Transverse colon (tissue), 4 donors: ENCODE data around the gene COG2. TPM values are rescaled to one million over a fixed set of nuclear protein-coding genes. Genes with fewer than 3 reads are reported as not detected.

ENCODE experiments used
- DNase-seq: peaks from one replicate; pipeline ENCODE4 v3.0.0-alpha.2; 2019
- H3K27ac ChIP-seq, 4 donors: fragments of 200-600 bp; sonication (generic); 2 replicates each; pipeline ENCODE4 v1.5.1; 2016 to 2018; ENCODE audit warnings: inconsistent platforms in 4 of 4
- H3K27me3 ChIP-seq: fragments of 200-600 bp; sonication (generic); 2 replicates; pipeline ENCODE4 v1.5.1; 2017; ENCODE audit warnings: inconsistent platforms
- H3K36me3 ChIP-seq, 4 donors: fragments of 200-600 bp; sonication (generic); 2 replicates each; pipeline ENCODE4 v1.5.1; 2017 to 2019; ENCODE audit warnings: inconsistent platforms in 4 of 4
- H3K4me1 ChIP-seq, 4 donors: fragments of 200-600 bp; sonication (generic); 2 replicates each; pipeline ENCODE4 v1.5.1; 2017 to 2020; ENCODE audit warnings: inconsistent platforms in 4 of 4
- H3K4me3 ChIP-seq, 4 donors: fragments of 200-600 bp; sonication (generic); 1 replicate in 1 of 4; 2 replicates in 3 of 4; pipeline versions ENCODE4 v1.5.1 to v1.6.1; 2017 to 2019; ENCODE audit warnings: inconsistent platforms in 4 of 4
- H3K9me3 ChIP-seq, 2 donors: fragments of 200-600 bp; sonication (generic); 2 replicates each; pipeline ENCODE4 v1.5.1; 2017 to 2019; ENCODE audit warnings: inconsistent platforms in 2 of 2
- CTCF ChIP-seq, 5 experiments: fragments of 200-600 bp in 3 of 5; fragments of 450-650 bp in 2 of 5; sonication (generic) in 3 of 5; IDR thresholded peaks; 1 replicate in 2 of 5; 2 replicates in 3 of 5; pipeline ENCODE4 v1.5.1; 2016 to 2017; ENCODE audit warnings: antibody characterized with exemption in 5 of 5, inconsistent platforms in 3 of 5, mild to moderate bottlenecking in 2 of 5, moderate library complexity in 1 of 5
- EP300 ChIP-seq: sonication (generic); formaldehyde crosslinking; IDR thresholded peaks from one replicate; pipeline ENCODE4 v1.6.1; 2017; ENCODE audit warnings: antibody characterized with exemption, low read depth
- POLR2A ChIP-seq: fragments of 450-650 bp; IDR thresholded peaks from one replicate; pipeline ENCODE4 v1.6.1; 2016; ENCODE audit warnings: antibody characterized with exemption, mild to moderate bottlenecking, moderate library complexity
- POLR2AphosphoS5 ChIP-seq, 3 donors: sonication (generic); formaldehyde crosslinking; IDR thresholded peaks; one replicate each; pipeline ENCODE4 v1.6.1; 2016; ENCODE audit warnings: antibody characterized with exemption in 3 of 3
- WGBS, 2 donors: methylation state at CpG; one replicate each; pipeline ENCODE4 v1.1.5; 2018; ENCODE audit warnings: low coverage in 1 of 2; 5-methylcytosine and 5-hydroxymethylcytosine counted together
- in situ Hi-C, 4 donors: fragments of 200-750 bp; cut with MboI; loops; one replicate each; pipeline versions ENCODE4 v1.15.0 to v1.15.1; 2017; ENCODE audit warnings: low sequenced_read_pairs in 3 of 4, low pct_ligation_motif_present in 1 of 4, low pct_unique_long_range_greater_than_20kb in 1 of 4
- intact Hi-C: fragments of 100-400 bp; cut with DNase I; formaldehyde crosslinking; loops from one replicate; pipeline ENCODE4 v1.15.1; 2023; ENCODE audit warnings: low total_unique reads
- total RNA-seq, 4 donors: library from RNA; depleted of rRNA; stranded (reverse); fragments of >200 nt; gene quantifications; one replicate each; pipeline ENCODE4 v1.1.0, GENCODE V29; 2016

The COG2 gene
- total RNA-seq, 4 donors from 2014 or later: 14.3 to 43.3 (median 29.2) TPM

- no peak for DNase-seq
- Histone ChIP-seq H3K27ac (no peak overlapping the region), H3K36me3 (no peaks in the 10 kb centered on the region), H3K9me3 (no peaks in the 10 kb centered on the region), H3K4me1 (peaks cover 0 to 3% (median 1%) of the 10 kb centered on the region in 4 donors), H3K27me3 (no peaks in the 10 kb centered on the region), H3K4me3 (no peak overlapping the region)
- 48 to 71% methylated on average over 2 to 14 of the region's 14 CpGs for WGBS, 2 donors
- in situ Hi-C loops (no loop called here), intact Hi-C loops (no loop called here)
- TF ChIP-seq POLR2A (no peak), CTCF (IDR thresholded peaks at IDR 0.05) (no peak), EP300 (no peak), POLR2AphosphoS5 (IDR thresholded peaks at IDR 0.05) (no peak)
Measured at GRCh38 chr1:230702934-230703678, 60.8 kb downstream of the COG2 start.

- no peak for DNase-seq
- Histone ChIP-seq H3K9me3 (no peaks in the 10 kb centered on the region), H3K27ac (no peak overlapping the region), H3K4me3 (no peak overlapping the region), H3K27me3 (no peaks in the 10 kb centered on the region), H3K4me1 (peaks cover 0 to 9% (median 4%) of the 10 kb centered on the region in 4 donors), H3K36me3 (no peaks in the 10 kb centered on the region)
- WGBS, 2 donors: 93% methylated on average over 8 of the region's 8 CpGs; no CpG with 5 or more reads in 1 of the 2 donors
- intact Hi-C loops: no loop called here
- TF ChIP-seq POLR2AphosphoS5 (IDR thresholded peaks at IDR 0.05) (no peak), POLR2A (no peak), EP300 (no peak), CTCF (IDR thresholded peaks at IDR 0.05) (no peak)
- in situ Hi-C loops: no loop called here
Measured at GRCh38 chr1:230703679-230704385, 61.6 kb downstream of the COG2 start.

GRCh38 chr1:230704830-230705229 is 62.5 kb downstream of the COG2 start:
- Histone ChIP-seq H3K27me3 (no peaks in the 10 kb centered on the region), H3K36me3 (no peaks in the 10 kb centered on the region), H3K4me1 (peaks cover 0 to 12% (median 4%) of the 10 kb centered on the region in 4 donors), H3K9me3 (no peaks in the 10 kb centered on the region), H3K4me3 (no peak overlapping the region), H3K27ac (no peak overlapping the region)
- in situ Hi-C loops (no loop called here), intact Hi-C loops (no loop called here)
- TF ChIP-seq CTCF (IDR thresholded peaks at IDR 0.05) (no peak), EP300 (no peak), POLR2A (no peak), POLR2AphosphoS5 (IDR thresholded peaks at IDR 0.05) (no peak)
- 90 to 97% methylated on average over 4 to 7 of the region's 7 CpGs for WGBS, 2 donors
- no peak for DNase-seq

GRCh38 chr1:230705289-230706019 is 63.2 kb downstream of the COG2 start:
- in situ Hi-C loops: no loop called here
- H3K27me3 ChIP-seq: no peaks in the 10 kb centered on the region
- H3K4me3 ChIP-seq: no peak overlapping the region
- 74% methylated on average over 18 of the region's 18 CpGs; no CpG with 5 or more reads in 1 of the 2 donors for WGBS, 2 donors
- DNase-seq: peak; percentile 36
- peaks cover 0 to 12% (median 4%) of the 10 kb centered on the region in 4 donors for H3K4me1 ChIP-seq
- H3K9me3 ChIP-seq: no peaks in the 10 kb centered on the region
- TF ChIP-seq EP300 (no peak), POLR2A (peak; percentile 22), CTCF (IDR thresholded peaks at IDR 0.05) (no peak), POLR2AphosphoS5 (IDR thresholded peaks at IDR 0.05) (no peak)
- H3K36me3 ChIP-seq: no peaks in the 10 kb centered on the region
- intact Hi-C loops: no loop called here
- H3K27ac ChIP-seq: peak overlapping the region in 1 of 4 donors; percentile 13
